Neural cell (in vitro differentiated cells): ENCODE data around the gene PILRA.
"Not testable (repeated sequence)": the region's sequence is repeated elsewhere in the genome, so short reads cannot be mapped to it uniquely, and the experiment has no call there.

Source experiments
- CTCF ChIP-seq: fragments of 450-650 bp; IDR thresholded peaks from 2 replicates; pipeline ENCODE4 v1.5.1; 2014; ENCODE audit warnings: antibody characterized with exemption, mild to moderate bottlenecking, moderate library complexity; ENCODE audit not compliant: poor library complexity, severe bottlenecking
- MXI1 ChIP-seq: fragments of 450-650 bp; conservative IDR thresholded peaks from 2 replicates; pipeline ENCODE4 v1.6.1; 2014; ENCODE audit warnings: antibody characterized with exemption, mild to moderate bottlenecking; ENCODE audit not compliant: poor library complexity, severe bottlenecking
- REST ChIP-seq: IDR thresholded peaks from 2 replicates; pipeline ENCODE4 v1.6.1; 2012; ENCODE audit warnings: borderline replicate concordance
- TAF1 ChIP-seq: IDR thresholded peaks from 2 replicates; pipeline ENCODE4 v1.6.1; 2012; ENCODE audit warnings: low read depth

- peak; percentile 47 for TF ChIP-seq CTCF
- not testable (repeated sequence) for TF ChIP-seq REST, TAF1, MXI1
Observed at GRCh38 chr7:100344560-100345287, 28.6 kb upstream of the PILRA start.
